Hepatocyte (in vitro differentiated cells): Measurements from ENCODE around the gene IL1RAPL2. TPM values are rescaled to one million over a fixed set of nuclear protein-coding genes. Genes with fewer than 3 reads are reported as not detected.

Experiments used
- DNase-seq: peaks from one replicate; pipeline ENCODE4 v3.0.0-alpha.2; 2016; ENCODE audit warnings: low spot score
- H2AFZ ChIP-seq: fragments of 200-600 bp; sonication (generic); 2 replicates; pipeline ENCODE4 v1.6.0; 2016; ENCODE audit warnings: antibody characterized with exemption, mild to moderate bottlenecking
- H3K27ac ChIP-seq: fragments of 200-600 bp; sonication (generic); 2 replicates; pipeline ENCODE4 v1.5.1; 2016; ENCODE audit warnings: mild to moderate bottlenecking
- H3K27me3 ChIP-seq: fragments of 200-600 bp; sonication (generic); 2 replicates; pipeline ENCODE4 v1.6.1; 2016
- H3K36me3 ChIP-seq: fragments of 200-600 bp; sonication (generic); replicated peaks from 2 replicates; pipeline ENCODE4 v1.5.1; 2016; ENCODE audit warnings: low read depth; ENCODE audit not compliant: insufficient read depth
- H3K4me1 ChIP-seq: fragments of 200-600 bp; sonication (generic); 2 replicates; pipeline ENCODE4 v1.5.1; 2016; ENCODE audit warnings: mild to moderate bottlenecking, moderate library complexity; ENCODE audit not compliant: insufficient read depth
- H3K4me2 ChIP-seq: fragments of 200-600 bp; sonication (generic); 2 replicates; pipeline ENCODE4 v1.6.0; 2016
- H3K4me3 ChIP-seq: fragments of 200-600 bp; sonication (generic); 2 replicates; pipeline ENCODE4 v1.5.1; 2016; ENCODE audit warnings: mild to moderate bottlenecking
- H3K79me2 ChIP-seq: fragments of 200-600 bp; sonication (generic); 2 replicates; pipeline ENCODE4 v1.6.0; 2017; ENCODE audit warnings: mild to moderate bottlenecking
- H3K9me2 ChIP-seq: fragments of 200-600 bp; sonication (generic); replicated peaks from 2 replicates; pipeline ENCODE4 v1.6.0; 2017; ENCODE audit warnings: mild to moderate bottlenecking; ENCODE audit not compliant: insufficient read depth
- H3K9me3 ChIP-seq: fragments of 200-600 bp; sonication (generic); 2 replicates; pipeline ENCODE4 v1.5.1; 2016; ENCODE audit warnings: low read depth, mild to moderate bottlenecking
- H4K20me1 ChIP-seq: fragments of 200-600 bp; sonication (generic); 2 replicates; pipeline ENCODE4 v1.6.0; 2016; ENCODE audit warnings: mild to moderate bottlenecking; ENCODE audit not compliant: insufficient read depth, poor library complexity, severe bottlenecking
- EZH2 ChIP-seq: fragments of 200-600 bp; sonication (generic); IDR thresholded peaks from 2 replicates; pipeline ENCODE4 v1.6.1; 2016; ENCODE audit warnings: antibody characterized with exemption, mild to moderate bottlenecking, borderline replicate concordance
- EZH2phosphoT487 ChIP-seq: fragments of 200-600 bp; sonication (generic); IDR thresholded peaks from one replicate; pipeline ENCODE4 v1.6.1; 2018; ENCODE audit warnings: antibody characterized with exemption, mild to moderate bottlenecking, low read depth, moderate library complexity; ENCODE audit not compliant: unreplicated experiment, severe bottlenecking
- WGBS: methylation state at CpG from one replicate; pipeline ENCODE4 v1.1.6; 2016; ENCODE audit warnings: low lambda C conversion rate; ENCODE audit errors: missing lambda C conversion rate; 5-methylcytosine and 5-hydroxymethylcytosine counted together
- polyA plus RNA-seq: library from polyadenylated mRNA; unstranded; fragments of >200 nt; fragmentation: Nextera tagmentation; extraction: Ambion mirVana; gene quantifications from 2 replicates; pipeline ENCODE4 v1.2.1, GENCODE V29; 2016
- total RNA-seq: library from RNA; depleted of rRNA; stranded (reverse); fragments of >200 nt; gene quantifications from 2 replicates; pipeline ENCODE4 v1.2.3, GENCODE V29; 2014
- TF ChIP-seq, protein P1 (sequence below): fragments of 200-600 bp; sonication (generic); IDR thresholded peaks from 2 replicates; pipeline ENCODE4 v1.5.1; 2016; ENCODE audit warnings: antibody characterized with exemption, mild to moderate bottlenecking; ENCODE audit not compliant: poor library complexity

IL1RAPL2 gene
- total and polyA plus RNA-seq, 2 experiments from 2014 or later, result 0.40 TPM; not detected in 1

DNA sequence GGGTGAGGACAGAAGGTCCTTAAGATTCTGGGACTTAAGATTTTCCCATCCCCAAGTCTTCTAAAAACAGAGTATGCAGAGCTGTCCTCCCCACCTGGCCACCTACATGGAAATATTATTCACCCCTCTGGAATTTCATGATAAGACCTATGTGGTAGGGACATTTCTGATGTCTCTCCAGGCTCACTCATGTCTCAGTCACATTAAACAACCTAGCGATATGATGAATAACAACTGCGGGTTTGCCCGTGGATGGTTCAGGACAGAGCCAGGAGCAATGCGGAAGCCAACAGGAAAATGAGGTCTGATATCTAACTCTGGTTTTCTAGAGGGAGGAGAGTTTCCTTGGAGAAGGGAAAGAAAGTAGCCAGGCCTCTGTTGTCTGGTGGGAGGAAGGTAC, 607.1 kb downstream of the IL1RAPL2 start:
- no peaks in the 10 kb centered on the region for H3K9me3 ChIP-seq
- H2AFZ ChIP-seq, result no peak overlapping the region
- H3K27me3 ChIP-seq, result no peaks in the 10 kb centered on the region
- DNase-seq, result no peak
- TF ChIP-seq EZH2, result no peak
- TF ChIP-seq, protein P1, sequence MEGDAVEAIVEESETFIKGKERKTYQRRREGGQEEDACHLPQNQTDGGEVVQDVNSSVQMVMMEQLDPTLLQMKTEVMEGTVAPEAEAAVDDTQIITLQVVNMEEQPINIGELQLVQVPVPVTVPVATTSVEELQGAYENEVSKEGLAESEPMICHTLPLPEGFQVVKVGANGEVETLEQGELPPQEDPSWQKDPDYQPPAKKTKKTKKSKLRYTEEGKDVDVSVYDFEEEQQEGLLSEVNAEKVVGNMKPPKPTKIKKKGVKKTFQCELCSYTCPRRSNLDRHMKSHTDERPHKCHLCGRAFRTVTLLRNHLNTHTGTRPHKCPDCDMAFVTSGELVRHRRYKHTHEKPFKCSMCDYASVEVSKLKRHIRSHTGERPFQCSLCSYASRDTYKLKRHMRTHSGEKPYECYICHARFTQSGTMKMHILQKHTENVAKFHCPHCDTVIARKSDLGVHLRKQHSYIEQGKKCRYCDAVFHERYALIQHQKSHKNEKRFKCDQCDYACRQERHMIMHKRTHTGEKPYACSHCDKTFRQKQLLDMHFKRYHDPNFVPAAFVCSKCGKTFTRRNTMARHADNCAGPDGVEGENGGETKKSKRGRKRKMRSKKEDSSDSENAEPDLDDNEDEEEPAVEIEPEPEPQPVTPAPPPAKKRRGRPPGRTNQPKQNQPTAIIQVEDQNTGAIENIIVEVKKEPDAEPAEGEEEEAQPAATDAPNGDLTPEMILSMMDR, result no peak
- no peak for TF ChIP-seq EZH2phosphoT487
- H3K27ac ChIP-seq, result no peak overlapping the region
- H3K79me2 ChIP-seq, result no peaks in the 10 kb centered on the region
- WGBS, result 89% methylated on average over 4 of the region's 4 CpGs
- no peak overlapping the region for H3K4me2 ChIP-seq
- no peaks in the 10 kb centered on the region for H3K9me2 ChIP-seq
- no peaks in the 10 kb centered on the region for H3K36me3 ChIP-seq
- no peaks in the 10 kb centered on the region for H3K4me1 ChIP-seq
- H4K20me1 ChIP-seq, result no peaks in the 10 kb centered on the region
- H3K4me3 ChIP-seq, result no peak overlapping the region

GRCh38 chrX:105179644-105180043, 613.6 kb downstream of the IL1RAPL2 start:
- Histone ChIP-seq H3K79me2 (no peaks in the 10 kb centered on the region), H3K4me2 (no peak overlapping the region), H3K4me3 (no peak overlapping the region), H3K27ac (no peak overlapping the region), H3K36me3 (no peaks in the 10 kb centered on the region), H3K27me3 (no peaks in the 10 kb centered on the region), H2AFZ (no peak overlapping the region), H3K9me3 (no peaks in the 10 kb centered on the region), H3K9me2 (no peaks in the 10 kb centered on the region), H3K4me1 (no peaks in the 10 kb centered on the region), H4K20me1 (no peaks in the 10 kb centered on the region)
- TF ChIP-seq EZH2 (no peak), EZH2phosphoT487 (no peak)
- TF ChIP-seq, protein P1, result no peak
- DNase-seq, result no peak
- WGBS, result 78% methylated on average over 3 of the region's 3 CpGs

DNA sequence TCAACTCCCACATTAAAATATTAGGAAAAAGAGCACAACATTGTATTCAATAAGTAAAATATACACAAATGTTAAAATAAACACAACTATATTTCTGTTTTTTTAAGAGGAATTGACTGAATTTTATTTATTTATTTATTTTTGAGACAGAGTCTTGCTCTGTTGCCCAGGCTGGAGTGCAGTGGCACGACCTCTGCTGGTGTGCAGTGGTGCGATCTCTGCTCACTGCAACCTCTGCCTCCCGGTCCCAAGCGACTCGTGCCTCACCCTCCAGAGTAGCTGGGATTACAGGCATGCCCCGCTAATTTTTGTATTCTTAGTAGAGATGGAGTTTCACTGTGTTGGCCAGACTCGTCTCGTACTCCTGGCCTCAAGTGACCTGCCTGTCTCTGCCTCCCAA, 623.1 kb downstream of the IL1RAPL2 start:
- no peak overlapping the region for H3K27ac ChIP-seq
- DNase-seq, result no peak
- TF ChIP-seq, protein P1, result no peak
- TF ChIP-seq EZH2phosphoT487, result no peak
- TF ChIP-seq EZH2, result no peak
- no peak overlapping the region for H3K4me2 ChIP-seq
- no peaks in the 10 kb centered on the region for H3K27me3 ChIP-seq
- H3K9me2 ChIP-seq, result no peaks in the 10 kb centered on the region
- WGBS, result 89% methylated on average over 8 of the region's 8 CpGs
- no peaks in the 10 kb centered on the region for H3K9me3 ChIP-seq
- no peak overlapping the region for H3K4me3 ChIP-seq
- H3K36me3 ChIP-seq, result no peaks in the 10 kb centered on the region
- no peaks in the 10 kb centered on the region for H3K79me2 ChIP-seq
- H4K20me1 ChIP-seq, result no peaks in the 10 kb centered on the region
- no peak overlapping the region for H2AFZ ChIP-seq
- H3K4me1 ChIP-seq, result no peaks in the 10 kb centered on the region
